Measurements from ENCODE around the gene SLC22A2. TPM values are rescaled to one million over a fixed set of nuclear protein-coding genes. Genes with fewer than 3 reads are reported as not detected.

Gene SLC22A2
- total and polyA plus RNA-seq, 10 of the 15 experiments (the other 5 are each of a cell fraction or from before 2014, with no cell fraction given): 0.12 TPM; not detected in 9

DNA sequence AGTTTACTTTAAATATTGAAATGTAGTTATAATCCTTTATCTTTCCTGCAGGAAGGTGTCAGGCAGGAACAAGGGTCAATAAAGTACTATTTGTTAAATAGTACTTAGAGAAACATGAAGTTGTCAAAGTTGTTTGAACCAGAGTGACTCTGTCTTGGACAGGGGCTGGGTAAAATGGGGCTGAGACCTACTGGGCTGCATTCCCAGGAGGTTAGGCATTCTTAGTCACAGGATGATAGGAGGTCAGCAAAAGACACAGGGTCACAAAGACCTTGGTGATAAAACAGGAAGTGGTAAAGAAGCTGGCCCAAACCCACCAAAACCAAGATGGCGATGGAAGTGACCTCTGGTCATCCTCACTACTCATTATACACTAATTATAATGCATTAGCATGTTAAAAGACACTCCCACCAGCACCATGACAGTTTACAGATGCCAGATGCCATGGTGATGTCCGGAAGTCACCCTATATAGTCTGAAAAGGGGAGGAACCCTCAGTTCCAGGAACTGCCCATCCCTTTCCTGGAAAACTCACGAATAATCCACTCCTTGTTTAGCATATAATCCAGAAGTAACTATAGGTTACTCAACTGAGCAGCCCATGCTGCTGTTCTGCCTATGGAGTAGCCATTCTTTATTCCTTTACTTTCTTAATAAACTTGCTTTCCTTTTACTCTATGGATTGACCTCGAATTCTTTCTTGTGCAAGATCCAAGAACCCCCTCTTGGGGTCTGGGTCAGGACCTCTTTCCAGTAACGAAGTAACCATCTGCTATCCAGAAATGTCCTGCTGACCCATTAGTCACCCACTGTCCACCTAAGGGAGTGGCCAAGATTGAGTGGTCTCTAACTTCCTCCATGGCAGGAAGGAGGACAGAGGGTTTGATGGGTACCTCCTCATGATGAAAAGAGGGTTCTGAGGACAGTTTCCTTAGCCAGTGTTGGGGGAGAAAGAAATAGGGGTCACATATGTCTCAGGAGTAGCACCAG lies 19.6 kb downstream of the SLC22A2 start:
- Histone ChIP-seq H3K4me3 (no peak overlapping the region), H3K27ac (ENCODE audit: control insufficient read depth, insufficient read depth) (no peak overlapping the region), H3K4me1 (ENCODE audit: control insufficient read depth, insufficient read depth, low read length) (no peaks in the 10 kb centered on the region), H3K9me3 (replicated peaks; ENCODE audit: control insufficient read depth, insufficient read depth, low read length) (no peaks in the 10 kb centered on the region), H2AFZ (ENCODE audit: control insufficient read depth, low read depth, low read length) (no peak overlapping the region), H3K36me3 (ENCODE audit: control insufficient read depth in 2 of 2, insufficient read depth in 2 of 2, low read length in 1 of 2) (no peaks in the 10 kb centered on the region), H3K4me2 (ENCODE audit: control insufficient read depth, insufficient read depth) (no peak overlapping the region), H3K9ac (ENCODE audit: control insufficient read depth, insufficient read depth, low read length) (no peak overlapping the region), H4K20me1 (ENCODE audit: control insufficient read depth, insufficient read depth) (no peaks in the 10 kb centered on the region), H3K27me3 (replicated peaks in 1 of 2; ENCODE audit: control insufficient read depth in 2 of 2, insufficient read depth in 2 of 2, low read length in 1 of 2) (no peaks in the 10 kb centered on the region; a peak in 1 of 4 replicates), H3K79me2 (ENCODE audit: control insufficient read depth, insufficient read depth, low read length) (no peaks in the 10 kb centered on the region)
- ChIA-PET CTCF (no interaction called here), RAD21 (ENCODE audit: unreplicated experiment) (no interaction called here), POLR2A (no interaction called here), SMC1A (ENCODE audit: uncharacterized antibody, unreplicated experiment) (no interaction called here)
- DNase-seq (ENCODE audit: low read depth, low spot score) (no peak), ATAC-seq (no peak), FAIRE-seq (no peak)
- intact Hi-C loops (cut with micrococcal nuclease; ENCODE audit: unreplicated experiment): no loop called here
- WGBS (ENCODE audit: insufficient coverage, insufficient replicate concordance, low lambda C conversion rate, missing lambda C conversion rate): 0% methylated on average over 5 of the region's 5 CpGs
- BruUV-seq (replicated peaks): no TSS peak
- TF ChIP-seq MYB (IDR thresholded peaks at IDR 0.05; ENCODE audit: borderline replicate concordance, low read depth, low read length): no peak
- TF ChIP-seq BACH1 (IDR thresholded peaks at IDR 0.05; ENCODE audit: borderline replicate concordance): no peak
- no peak for TF ChIP-seq MTA2 (IDR thresholded peaks at IDR 0.05; ENCODE audit: low read depth)
- TF ChIP-seq RBBP5 (conservative IDR thresholded peaks at IDR 0.05): no peak
- no peak for TF ChIP-seq IKZF2 (IDR thresholded peaks at IDR 0.05)
- TF ChIP-seq CBX5 (IDR thresholded peaks at IDR 0.05; ENCODE audit: low read depth): no peak
- no peak for TF ChIP-seq CHD4 (IDR thresholded peaks at IDR 0.05)
- TF ChIP-seq, protein P1, sequence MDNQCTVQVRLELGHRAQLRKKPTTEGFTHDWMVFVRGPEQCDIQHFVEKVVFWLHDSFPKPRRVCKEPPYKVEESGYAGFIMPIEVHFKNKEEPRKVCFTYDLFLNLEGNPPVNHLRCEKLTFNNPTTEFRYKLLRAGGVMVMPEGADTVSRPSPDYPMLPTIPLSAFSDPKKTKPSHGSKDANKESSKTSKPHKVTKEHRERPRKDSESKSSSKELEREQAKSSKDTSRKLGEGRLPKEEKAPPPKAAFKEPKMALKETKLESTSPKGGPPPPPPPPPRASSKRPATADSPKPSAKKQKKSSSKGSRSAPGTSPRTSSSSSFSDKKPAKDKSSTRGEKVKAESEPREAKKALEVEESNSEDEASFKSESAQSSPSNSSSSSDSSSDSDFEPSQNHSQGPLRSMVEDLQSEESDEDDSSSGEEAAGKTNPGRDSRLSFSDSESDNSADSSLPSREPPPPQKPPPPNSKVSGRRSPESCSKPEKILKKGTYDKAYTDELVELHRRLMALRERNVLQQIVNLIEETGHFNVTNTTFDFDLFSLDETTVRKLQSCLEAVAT (IDR thresholded peaks at IDR 0.05): no peak
- no peak for TF ChIP-seq CBFB (IDR thresholded peaks at IDR 0.05; ENCODE audit: low read depth)
- TF ChIP-seq, protein P2, sequence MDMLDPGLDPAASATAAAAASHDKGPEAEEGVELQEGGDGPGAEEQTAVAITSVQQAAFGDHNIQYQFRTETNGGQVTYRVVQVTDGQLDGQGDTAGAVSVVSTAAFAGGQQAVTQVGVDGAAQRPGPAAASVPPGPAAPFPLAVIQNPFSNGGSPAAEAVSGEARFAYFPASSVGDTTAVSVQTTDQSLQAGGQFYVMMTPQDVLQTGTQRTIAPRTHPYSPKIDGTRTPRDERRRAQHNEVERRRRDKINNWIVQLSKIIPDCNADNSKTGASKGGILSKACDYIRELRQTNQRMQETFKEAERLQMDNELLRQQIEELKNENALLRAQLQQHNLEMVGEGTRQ (IDR thresholded peaks at IDR 0.05; ENCODE audit: borderline replicate concordance, low read depth, low read length): no peak
- in situ Hi-C loops (cut with MboI): no loop called here

Measured in GM12878 (cell line).